ENCODE results near the gene MAGI2.

MAGI2 gene

DNA sequence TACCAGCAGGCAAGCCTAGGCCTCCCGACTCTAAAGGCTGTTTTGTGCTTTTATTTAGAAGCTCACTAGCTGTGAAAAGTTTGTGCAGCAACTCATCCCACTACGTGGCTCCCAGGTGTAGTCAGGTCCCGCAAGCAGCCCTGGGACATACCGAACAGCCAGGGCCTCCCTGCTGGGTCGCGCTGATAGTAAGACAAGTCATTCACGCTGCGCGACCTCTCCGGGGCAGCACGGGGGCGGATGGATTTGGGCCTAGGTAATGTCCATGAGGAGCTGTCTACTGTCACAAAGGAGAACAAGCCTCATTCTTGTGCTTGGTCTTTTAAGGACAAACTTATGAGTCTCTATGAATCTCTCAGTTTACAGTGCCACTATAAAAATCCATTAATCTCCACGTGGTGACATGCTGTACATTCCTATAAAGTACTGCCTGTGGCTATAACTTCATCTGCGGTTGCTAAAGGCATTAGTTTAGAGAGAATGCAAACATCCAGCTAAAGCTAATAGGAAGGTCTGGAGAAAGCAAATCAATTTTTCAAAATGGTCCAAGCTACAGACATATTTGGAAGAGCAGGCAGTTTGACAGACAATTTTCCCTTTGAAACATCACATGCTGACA is 1108.1 kb downstream of the MAGI2 start:
- no peak for TF ChIP-seq EZH2phosphoT487 (IDR thresholded peaks at IDR 0.05; ENCODE audit: borderline replicate concordance)
- TF ChIP-seq CTCF (conservative IDR thresholded peaks at IDR 0.05; ENCODE audit: low read length), result no peak
- H3K9ac ChIP-seq (ENCODE audit: low read depth, low read length, poor library complexity, severe bottlenecking), result no peak overlapping the region
- H3K4me1 ChIP-seq (ENCODE audit: insufficient read depth, low read length, poor library complexity, severe bottlenecking), result no peaks in the 10 kb centered on the region
- H3K4me3 ChIP-seq (ENCODE audit: low read length, poor library complexity, severe bottlenecking), result no peak overlapping the region
- no peaks in the 10 kb centered on the region for H3K9me3 ChIP-seq (ENCODE audit: insufficient read depth, low read depth, low read length)
- no peak overlapping the region for H3K4me2 ChIP-seq (ENCODE audit: low read depth, low read length, poor library complexity, severe bottlenecking)
- no peaks in the 10 kb centered on the region for H3F3A ChIP-seq (ENCODE audit: low read depth)
- no peaks in the 10 kb centered on the region for H3K27me3 ChIP-seq (ENCODE audit: insufficient read depth, low read length, poor library complexity, severe bottlenecking)
- H4K20me1 ChIP-seq (ENCODE audit: insufficient read depth, low read length, poor library complexity, severe bottlenecking), result no peaks in the 10 kb centered on the region
- H2AFZ ChIP-seq (ENCODE audit: low read length), result no peak overlapping the region
- H3K79me2 ChIP-seq (ENCODE audit: insufficient read depth, low read length), result no peaks in the 10 kb centered on the region
- no peaks in the 10 kb centered on the region for H3K36me3 ChIP-seq (ENCODE audit: insufficient read depth, low read length)
- H3K9me2 ChIP-seq (replicated peaks; ENCODE audit: low read depth, low read length), result no peaks in the 10 kb centered on the region

GRCh38 chr7:78334426-78334825 is 1119.0 kb downstream of the MAGI2 start:
- H3K9me2 ChIP-seq (replicated peaks; ENCODE audit: low read depth, low read length), result no peaks in the 10 kb centered on the region
- no peaks in the 10 kb centered on the region for H4K20me1 ChIP-seq (ENCODE audit: insufficient read depth, low read length, poor library complexity, severe bottlenecking)
- H3K4me2 ChIP-seq (ENCODE audit: low read depth, low read length, poor library complexity, severe bottlenecking), result no peak overlapping the region

DNA sequence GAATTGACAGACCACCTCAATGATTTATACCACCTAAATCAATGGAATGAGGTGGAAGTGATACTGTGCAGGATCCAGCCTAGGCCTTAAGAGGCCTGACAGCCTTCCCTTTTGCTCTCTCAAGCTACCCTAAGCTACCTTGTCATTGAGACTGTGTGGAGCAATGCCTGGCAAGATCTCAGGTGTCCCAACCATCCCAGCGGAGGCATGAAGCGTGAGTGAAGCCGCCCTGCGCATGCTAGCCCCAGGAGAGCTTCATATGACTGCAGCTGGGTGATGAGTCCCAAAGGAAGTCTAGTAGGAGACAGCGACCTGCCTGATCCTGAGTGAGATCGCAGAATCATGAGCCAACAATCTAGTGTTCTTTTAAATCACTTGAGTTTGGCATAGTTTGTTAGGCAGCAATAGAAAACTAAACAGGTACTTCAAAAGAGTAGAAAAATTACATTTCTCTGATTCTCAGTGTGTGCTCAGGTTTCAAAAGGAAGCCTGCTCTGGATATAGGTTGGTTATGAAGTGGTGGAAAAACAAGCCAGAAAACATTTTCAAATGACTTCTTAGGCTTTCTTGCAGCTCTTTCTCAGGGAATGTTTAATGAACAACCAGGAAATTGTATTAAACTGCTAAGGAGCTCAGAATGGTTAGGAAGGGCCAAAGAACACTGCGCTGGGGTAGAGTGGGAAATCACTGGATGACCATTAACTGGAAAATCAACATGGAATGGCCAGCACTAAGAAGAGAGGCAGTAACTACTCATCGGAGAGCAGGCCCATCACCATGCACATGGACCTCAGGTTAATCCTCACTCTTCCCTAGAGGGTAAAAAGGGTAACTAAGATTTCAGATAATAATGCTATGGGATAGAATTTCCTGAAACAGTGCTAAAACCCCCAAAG is 1119.7 kb downstream of the MAGI2 start:
- Histone ChIP-seq H3K36me3 (ENCODE audit: insufficient read depth, low read length) (no peaks in the 10 kb centered on the region), H3K4me3 (ENCODE audit: low read length, poor library complexity, severe bottlenecking) (no peak overlapping the region), H3K9me3 (ENCODE audit: insufficient read depth, low read depth, low read length) (no peaks in the 10 kb centered on the region), H3K4me2 (ENCODE audit: low read depth, low read length, poor library complexity, severe bottlenecking) (no peak overlapping the region), H3K9ac (ENCODE audit: low read depth, low read length, poor library complexity, severe bottlenecking) (no peak overlapping the region), H2AFZ (ENCODE audit: low read length) (no peak overlapping the region), H3K79me2 (ENCODE audit: insufficient read depth, low read length) (no peaks in the 10 kb centered on the region), H3K4me1 (ENCODE audit: insufficient read depth, low read length, poor library complexity, severe bottlenecking) (no peaks in the 10 kb centered on the region), H3K9me2 (replicated peaks; ENCODE audit: low read depth, low read length) (no peaks in the 10 kb centered on the region), H3K27me3 (ENCODE audit: insufficient read depth, low read length, poor library complexity, severe bottlenecking) (no peaks in the 10 kb centered on the region), H4K20me1 (ENCODE audit: insufficient read depth, low read length, poor library complexity, severe bottlenecking) (no peaks in the 10 kb centered on the region), H3F3A (ENCODE audit: low read depth) (no peaks in the 10 kb centered on the region)
- TF ChIP-seq EZH2phosphoT487 (IDR thresholded peaks at IDR 0.05; ENCODE audit: borderline replicate concordance) (no peak), CTCF (conservative IDR thresholded peaks at IDR 0.05; ENCODE audit: low read length) (no peak)

More at GRCh38 chr7:78334426-78334825, 1119.0 kb downstream of the MAGI2 start:
- H3K36me3 ChIP-seq (ENCODE audit: insufficient read depth, low read length), result no peaks in the 10 kb centered on the region
- no peak overlapping the region for H3K9ac ChIP-seq (ENCODE audit: low read depth, low read length, poor library complexity, severe bottlenecking)
- H3K9me3 ChIP-seq (ENCODE audit: insufficient read depth, low read depth, low read length), result no peaks in the 10 kb centered on the region
- TF ChIP-seq CTCF (conservative IDR thresholded peaks at IDR 0.05; ENCODE audit: low read length) (no peak), EZH2phosphoT487 (IDR thresholded peaks at IDR 0.05; ENCODE audit: borderline replicate concordance) (no peak)
- H3K27me3 ChIP-seq (ENCODE audit: insufficient read depth, low read length, poor library complexity, severe bottlenecking), result no peaks in the 10 kb centered on the region
- no peak overlapping the region for H2AFZ ChIP-seq (ENCODE audit: low read length)
- H3K79me2 ChIP-seq (ENCODE audit: insufficient read depth, low read length), result no peaks in the 10 kb centered on the region
- no peaks in the 10 kb centered on the region for H3K4me1 ChIP-seq (ENCODE audit: insufficient read depth, low read length, poor library complexity, severe bottlenecking)
- H3F3A ChIP-seq (ENCODE audit: low read depth), result no peaks in the 10 kb centered on the region
- H3K4me3 ChIP-seq (ENCODE audit: low read length, poor library complexity, severe bottlenecking), result no peak overlapping the region

All from Loucy (cell line).